Fibroblast of peridontal ligament (primary cell): Measurements from ENCODE around the gene TAF3.

Experiments used
- DNase-seq: peaks from one replicate; pipeline ENCODE4 v3.0.0-alpha.2; 2010; ENCODE audit errors: extremely low read depth

The TAF3 gene

GRCh38 chr10:7937315-7937945 lies 119.1 kb downstream of the TAF3 start:
- DNase-seq, result no peak

GRCh38 chr10:7941576-7941975 lies 123.3 kb downstream of the TAF3 start:
- no peak for DNase-seq

- peak; percentile 78 for DNase-seq
Measured at GRCh38 chr10:7942316-7942715, 124.0 kb downstream of the TAF3 start.

- peak; percentile 44 for DNase-seq
Measured at GRCh38 chr10:7942859-7943258, 124.6 kb downstream of the TAF3 start.

- no peak for DNase-seq
Measured at GRCh38 chr10:7944215-7944480, 125.8 kb downstream of the TAF3 start.

GRCh38 chr10:7944537-7944936 lies 126.2 kb downstream of the TAF3 start:
- DNase-seq, result no peak

GRCh38 chr10:7945034-7945433 lies 126.7 kb downstream of the TAF3 start:
- no peak for DNase-seq

- peak; percentile 24 for DNase-seq
Measured at GRCh38 chr10:7945469-7946187, 127.3 kb downstream of the TAF3 start.

- DNase-seq, result peak; percentile 51
Measured at GRCh38 chr10:7948371-7949000, 130.2 kb downstream of the TAF3 start.

- DNase-seq, result peak; percentile 67
Measured at GRCh38 chr10:7950981-7951847, 132.9 kb downstream of the TAF3 start.

- DNase-seq, result no peak
Measured at GRCh38 chr10:7952266-7952665, 134.0 kb downstream of the TAF3 start.

- no peak for DNase-seq
Measured at GRCh38 chr10:7953447-7953846, 135.1 kb downstream of the TAF3 start.

GRCh38 chr10:7955446-7955845 lies 137.1 kb downstream of the TAF3 start:
- peak; percentile 79 for DNase-seq

GRCh38 chr10:7956508-7956907 lies 138.2 kb downstream of the TAF3 start:
- peak; percentile 93 for DNase-seq

GRCh38 chr10:7957591-7957990 lies 139.3 kb downstream of the TAF3 start:
- DNase-seq, result no peak

GRCh38 chr10:7958442-7958841 lies 140.1 kb downstream of the TAF3 start:
- DNase-seq, result no peak

GRCh38 chr10:7960108-7960507 lies 141.8 kb downstream of the TAF3 start:
- no peak for DNase-seq

- DNase-seq, result no peak
Measured at GRCh38 chr10:7962592-7962991, 144.3 kb downstream of the TAF3 start.

- no peak for DNase-seq
Measured at GRCh38 chr10:7965457-7965856, 147.2 kb downstream of the TAF3 start.

GRCh38 chr10:7967035-7967434 lies 148.7 kb downstream of the TAF3 start:
- no peak for DNase-seq

GRCh38 chr10:7968510-7969112 lies 150.3 kb downstream of the TAF3 start:
- no peak for DNase-seq

GRCh38 chr10:7969623-7970022 lies 151.3 kb downstream of the TAF3 start:
- no peak for DNase-seq
